HepG2 (cell line): ENCODE measurements around the gene PCDHB8. TPM values are rescaled to one million over a fixed set of nuclear protein-coding genes. Genes with fewer than 3 reads are reported as not detected.

Experiments
- AHDC1 ChIP-seq: sonication (generic); formaldehyde crosslinking; IDR thresholded peaks from 2 replicates; pipeline ENCODE4 v1.5.1; 2020; ENCODE audit warnings: mild to moderate bottlenecking, missing genetic modification reagents, borderline replicate concordance
- CBX5 ChIP-seq: sonication (generic); formaldehyde crosslinking; IDR thresholded peaks from 2 replicates; pipeline ENCODE4 v1.4.0; 2020; ENCODE audit warnings: missing genetic modification reagents, borderline replicate concordance
- CREB1 ChIP-seq, 2 experiments: fragments of 450-650 bp in 1 of 2; IDR thresholded peaks; 2 replicates each; pipeline ENCODE4 v1.6.1; 2016 to 2017; ENCODE audit warnings: control low read depth in 1 of 2, mild to moderate bottlenecking in 1 of 2, missing compliant biosample characterization in 1 of 2, missing genetic modification characterization in 1 of 2
- FOXP4 ChIP-seq: sonication (generic); formaldehyde crosslinking; IDR thresholded peaks from 2 replicates; pipeline ENCODE4 v1.4.0; 2020; ENCODE audit warnings: missing genetic modification reagents
- GLMP ChIP-seq: sonication (generic); formaldehyde crosslinking; IDR thresholded peaks from 2 replicates; pipeline ENCODE4 v1.9.0; 2021; ENCODE audit warnings: missing genetic modification reagents, mild to moderate bottlenecking, borderline replicate concordance
- HES4 ChIP-seq: sonication (generic); formaldehyde crosslinking; IDR thresholded peaks from 2 replicates; pipeline ENCODE4 v1.9.0; 2021; ENCODE audit warnings: mild to moderate bottlenecking, missing genetic modification reagents, borderline replicate concordance
- HOXA3 ChIP-seq: sonication (generic); formaldehyde crosslinking; IDR thresholded peaks from 2 replicates; pipeline ENCODE4 v1.5.0; 2020; ENCODE audit warnings: missing genetic modification reagents
- KMT2A ChIP-seq: sonication (generic); formaldehyde crosslinking; IDR thresholded peaks from 2 replicates; pipeline ENCODE4 v1.4.0; 2020; ENCODE audit warnings: missing genetic modification reagents
- MAFF ChIP-seq: IDR thresholded peaks from 2 replicates; pipeline ENCODE4 v1.6.1; 2011; ENCODE audit warnings: low read depth, low read length, improper control_type of control experiment
- MXD1 ChIP-seq: sonication (generic); formaldehyde crosslinking; IDR thresholded peaks from 2 replicates; pipeline ENCODE4 v1.4.0; 2020; ENCODE audit warnings: mild to moderate bottlenecking, missing genetic modification reagents
- ONECUT2 ChIP-seq: sonication (generic); formaldehyde crosslinking; IDR thresholded peaks from 2 replicates; pipeline ENCODE4 v1.4.0; 2020; ENCODE audit warnings: missing genetic modification reagents
- POGZ ChIP-seq: sonication (generic); formaldehyde crosslinking; IDR thresholded peaks from 2 replicates; pipeline ENCODE4 v1.4.0; 2020; ENCODE audit warnings: mild to moderate bottlenecking, missing genetic modification reagents
- SOX6 ChIP-seq, 2 experiments: fragments of 450-650 bp in 1 of 2; sonication (generic) in 1 of 2; formaldehyde crosslinking in 1 of 2; IDR thresholded peaks; 2 replicates each; pipeline versions ENCODE4 v1.4.0 to v1.6.1; 2017 to 2020; ENCODE audit warnings: antibody characterized with exemption in 1 of 2, mild to moderate bottlenecking in 1 of 2, missing genetic modification reagents in 1 of 2
- STAT6 ChIP-seq: sonication (generic); formaldehyde crosslinking; IDR thresholded peaks from 2 replicates; pipeline ENCODE4 v1.4.0; 2020; ENCODE audit warnings: missing genetic modification reagents, mild to moderate bottlenecking, borderline replicate concordance
- TCF7 ChIP-seq: sonication (generic); IDR thresholded peaks from 2 replicates; pipeline ENCODE4 v1.6.1; 2016; ENCODE audit warnings: antibody characterized with exemption, low read depth
- ZFY ChIP-seq: sonication (generic); formaldehyde crosslinking; IDR thresholded peaks from 2 replicates; pipeline ENCODE4 v1.4.0; 2020; ENCODE audit warnings: missing genetic modification reagents
- ZNF230 ChIP-seq: sonication (generic); formaldehyde crosslinking; IDR thresholded peaks from 2 replicates; pipeline ENCODE4 v1.4.0; 2020; ENCODE audit warnings: mild to moderate bottlenecking, missing genetic modification reagents
- ZNF501 ChIP-seq: sonication (generic); formaldehyde crosslinking; IDR thresholded peaks from 2 replicates; pipeline ENCODE4 v1.5.1; 2020; ENCODE audit warnings: mild to moderate bottlenecking, moderate library complexity, missing genetic modification reagents
- polyA plus RNA-seq, 8 experiments: library from polyadenylated mRNA; depleted of rRNA in 3 of 8; stranded (reverse) in 7 of 8; unstranded in 1 of 8; fragments of >200 nt; fragmentation: Illumina TruSeq in 4 of 8; extraction: Trizol in 4 of 8; gene quantifications; 2 replicates each; pipeline versions ENCODE4 v1.2.1 to v1.2.3, GENCODE V29; 2011 to 2016; ENCODE audit warnings: low read depth in 4 of 8, missing spikeins in 1 of 8, mixed read lengths in 1 of 8; ENCODE audit not compliant: insufficient read depth in 1 of 8
- total RNA-seq, 5 experiments: library from RNA; depleted of rRNA; stranded (reverse); fragments of >200 nt; fragmentation: Illumina TruSeq; extraction: Trizol; gene quantifications; 2 replicates each; pipeline ENCODE4 v1.2.3, GENCODE V29; 2016; ENCODE audit warnings: low read depth in 1 of 5

PCDHB8 gene
- total and polyA plus RNA-seq, 2 of the 13 experiments (the other 11 are each of a cell fraction or from before 2014, with no cell fraction given): 0.26 to 0.82 TPM

- TF ChIP-seq AHDC1 (CRISPR knock-in tag): no peak
- no peak for TF ChIP-seq ONECUT2 (CRISPR knock-in tag)
- TF ChIP-seq FOXP4 (CRISPR knock-in tag): 0 out of 2 replicates have a peak, but pooled peaks have one; percentile 19
- peak; percentile 47; the same call in 1 of the 2 replicates for TF ChIP-seq POGZ (CRISPR knock-in tag)
- no peak for TF ChIP-seq MXD1 (CRISPR knock-in tag)
- no peak for TF ChIP-seq TCF7
- 0 out of 2 replicates have a peak, but pooled peaks have one; percentile 7 for TF ChIP-seq CREB1 (IDR thresholded peaks at IDR 0.05)
- TF ChIP-seq CREB1 (CRISPR knock-in tag; IDR thresholded peaks at IDR 0.05): no peak; the same call in 1 of the 2 replicates
- TF ChIP-seq GLMP: no peak
- TF ChIP-seq CBX5 (CRISPR knock-in tag): no peak
- no peak for TF ChIP-seq ZNF230 (CRISPR knock-in tag)
- peak; percentile 30; the same call in 1 of the 2 replicates for TF ChIP-seq HOXA3 (CRISPR knock-in tag)
- TF ChIP-seq KMT2A (CRISPR knock-in tag): no peak
- peak; percentile 67 for TF ChIP-seq ZNF501
- 0 out of 2 replicates have a peak, but pooled peaks have one; percentile 25 for TF ChIP-seq ZFY (CRISPR knock-in tag)
- TF ChIP-seq MAFF: no peak
- no peak for TF ChIP-seq STAT6 (CRISPR knock-in tag)
- TF ChIP-seq SOX6 (IDR thresholded peaks at IDR 0.05): no peak
- peak; percentile 12; the same call in 1 of the 2 replicates for TF ChIP-seq SOX6 (CRISPR knock-in tag; IDR thresholded peaks at IDR 0.05)
- TF ChIP-seq HES4 (CRISPR knock-in tag): no peak
Measured at GRCh38 chr5:141182248-141182647, 4.7 kb downstream of the PCDHB8 start, which contains the start of gene PCDHB16 (continued).
